Measurements from ENCODE around the gene RETN.
"Not testable (repeated sequence)": the region's sequence is repeated elsewhere in the genome, so short reads cannot be mapped to it uniquely, and the experiment has no call there.

Gene RETN

GRCh38 chr19:7639863-7640348, 28.9 kb upstream of the RETN start:
- no peak overlapping the region for H2AFZ ChIP-seq (ENCODE audit: low read length, unreplicated experiment)
- no peaks in the 10 kb centered on the region for H3K4me1 ChIP-seq (ENCODE audit: control insufficient read depth, insufficient read depth, low read length, unreplicated experiment)

GRCh38 chr19:7640803-7641202, 28.0 kb upstream of the RETN start:
- Histone ChIP-seq H3K79me2 (ENCODE audit: control insufficient read depth, insufficient read depth, low read length, unreplicated experiment) (no peaks in the 10 kb centered on the region), H3K36me3 (ENCODE audit: insufficient read depth, low read length) (no peaks in the 10 kb centered on the region), H3K4me1 (ENCODE audit: control insufficient read depth, insufficient read depth, low read length, unreplicated experiment) (no peaks in the 10 kb centered on the region), H3K27ac (ENCODE audit: low read depth, low read length) (no peak overlapping the region), H2AFZ (ENCODE audit: low read length, unreplicated experiment) (no peak overlapping the region), H3K4me3 (ENCODE audit: low read depth, low read length) (no peak overlapping the region), H3K27me3 (ENCODE audit: insufficient read depth, low read length) (no peaks in the 10 kb centered on the region)

More at GRCh38 chr19:7639863-7640348, 28.9 kb upstream of the RETN start:
- no peak overlapping the region for H3K27ac ChIP-seq (ENCODE audit: low read depth, low read length)
- no peak overlapping the region for H3K4me3 ChIP-seq (ENCODE audit: low read depth, low read length)
- no peaks in the 10 kb centered on the region for H3K27me3 ChIP-seq (ENCODE audit: insufficient read depth, low read length)
- no peaks in the 10 kb centered on the region for H3K36me3 ChIP-seq (ENCODE audit: insufficient read depth, low read length)
- no peaks in the 10 kb centered on the region for H3K79me2 ChIP-seq (ENCODE audit: control insufficient read depth, insufficient read depth, low read length, unreplicated experiment)

- Histone ChIP-seq H3K27me3 (ENCODE audit: insufficient read depth, low read length) (no peaks in the 10 kb centered on the region), H3K36me3 (ENCODE audit: insufficient read depth, low read length) (no peaks in the 10 kb centered on the region), H3K4me3 (ENCODE audit: low read depth, low read length) (no peak overlapping the region), H2AFZ (ENCODE audit: low read length, unreplicated experiment) (no peak overlapping the region), H3K27ac (ENCODE audit: low read depth, low read length) (no peak overlapping the region), H3K4me1 (ENCODE audit: control insufficient read depth, insufficient read depth, low read length, unreplicated experiment) (no peaks in the 10 kb centered on the region), H3K79me2 (ENCODE audit: control insufficient read depth, insufficient read depth, low read length, unreplicated experiment) (no peaks in the 10 kb centered on the region)
Measured at GRCh38 chr19:7641290-7642276, 27.3 kb upstream of the RETN start.

GRCh38 chr19:7642295-7643030, 26.4 kb upstream of the RETN start:
- Histone ChIP-seq H3K79me2 (ENCODE audit: control insufficient read depth, insufficient read depth, low read length, unreplicated experiment) (no peaks in the 10 kb centered on the region), H3K36me3 (ENCODE audit: insufficient read depth, low read length) (no peaks in the 10 kb centered on the region), H3K4me1 (ENCODE audit: control insufficient read depth, insufficient read depth, low read length, unreplicated experiment) (no peaks in the 10 kb centered on the region), H3K4me3 (ENCODE audit: low read depth, low read length) (no peak overlapping the region), H2AFZ (ENCODE audit: low read length, unreplicated experiment) (no peak overlapping the region), H3K27me3 (ENCODE audit: insufficient read depth, low read length) (no peaks in the 10 kb centered on the region), H3K27ac (ENCODE audit: low read depth, low read length) (no peak overlapping the region)

GRCh38 chr19:7643031-7643415, 25.8 kb upstream of the RETN start:
- H3K4me3 ChIP-seq (ENCODE audit: low read depth, low read length): no peak overlapping the region
- H3K4me1 ChIP-seq (ENCODE audit: control insufficient read depth, insufficient read depth, low read length, unreplicated experiment): no peaks in the 10 kb centered on the region
- H3K27ac ChIP-seq (ENCODE audit: low read depth, low read length): no peak overlapping the region
- no peaks in the 10 kb centered on the region for H3K36me3 ChIP-seq (ENCODE audit: insufficient read depth, low read length)
- H3K27me3 ChIP-seq (ENCODE audit: insufficient read depth, low read length): no peaks in the 10 kb centered on the region
- H3K79me2 ChIP-seq (ENCODE audit: control insufficient read depth, insufficient read depth, low read length, unreplicated experiment): no peaks in the 10 kb centered on the region
- H2AFZ ChIP-seq (ENCODE audit: low read length, unreplicated experiment): no peak overlapping the region

GRCh38 chr19:7643629-7644549, 25.0 kb upstream of the RETN start:
- not testable (repeated sequence) for H3K27ac ChIP-seq (ENCODE audit: low read depth, low read length); H3K27me3 ChIP-seq (ENCODE audit: insufficient read depth, low read length); H3K79me2 ChIP-seq (ENCODE audit: control insufficient read depth, insufficient read depth, low read length, unreplicated experiment); H2AFZ ChIP-seq (ENCODE audit: low read length, unreplicated experiment); H3K36me3 ChIP-seq (ENCODE audit: insufficient read depth, low read length); H3K4me3 ChIP-seq (ENCODE audit: low read depth, low read length); H3K4me1 ChIP-seq (ENCODE audit: control insufficient read depth, insufficient read depth, low read length, unreplicated experiment)

- Histone ChIP-seq H3K4me3 (ENCODE audit: low read depth, low read length) (no peak overlapping the region), H3K79me2 (ENCODE audit: control insufficient read depth, insufficient read depth, low read length, unreplicated experiment) (no peaks in the 10 kb centered on the region), H3K36me3 (ENCODE audit: insufficient read depth, low read length) (no peaks in the 10 kb centered on the region)
Measured at GRCh38 chr19:7644550-7644877, 24.3 kb upstream of the RETN start.

GRCh38 chr19:7645163-7645562, 23.7 kb upstream of the RETN start:
- Histone ChIP-seq H3K36me3 (ENCODE audit: insufficient read depth, low read length) (no peaks in the 10 kb centered on the region), H3K27ac (ENCODE audit: low read depth, low read length) (no peak overlapping the region), H3K4me1 (ENCODE audit: control insufficient read depth, insufficient read depth, low read length, unreplicated experiment) (no peaks in the 10 kb centered on the region), H3K4me3 (ENCODE audit: low read depth, low read length) (no peak overlapping the region), H3K79me2 (ENCODE audit: control insufficient read depth, insufficient read depth, low read length, unreplicated experiment) (no peaks in the 10 kb centered on the region), H3K27me3 (ENCODE audit: insufficient read depth, low read length) (no peaks in the 10 kb centered on the region), H2AFZ (ENCODE audit: low read length, unreplicated experiment) (no peak overlapping the region)

More at GRCh38 chr19:7644550-7644877, 24.3 kb upstream of the RETN start:
- no peaks in the 10 kb centered on the region for H3K27me3 ChIP-seq (ENCODE audit: insufficient read depth, low read length)
- H2AFZ ChIP-seq (ENCODE audit: low read length, unreplicated experiment): no peak overlapping the region
- H3K4me1 ChIP-seq (ENCODE audit: control insufficient read depth, insufficient read depth, low read length, unreplicated experiment): no peaks in the 10 kb centered on the region
- H3K27ac ChIP-seq (ENCODE audit: low read depth, low read length): no peak overlapping the region

- Histone ChIP-seq H3K27me3 (ENCODE audit: insufficient read depth, low read length) (no peaks in the 10 kb centered on the region), H3K27ac (ENCODE audit: low read depth, low read length) (no peak overlapping the region), H3K36me3 (ENCODE audit: insufficient read depth, low read length) (no peaks in the 10 kb centered on the region), H3K79me2 (ENCODE audit: control insufficient read depth, insufficient read depth, low read length, unreplicated experiment) (no peaks in the 10 kb centered on the region), H3K4me3 (ENCODE audit: low read depth, low read length) (no peak overlapping the region), H2AFZ (ENCODE audit: low read length, unreplicated experiment) (no peak overlapping the region), H3K4me1 (ENCODE audit: control insufficient read depth, insufficient read depth, low read length, unreplicated experiment) (no peaks in the 10 kb centered on the region)
Measured at GRCh38 chr19:7645656-7646425, 23.0 kb upstream of the RETN start.

GRCh38 chr19:7646426-7646700, 22.5 kb upstream of the RETN start:
- no peaks in the 10 kb centered on the region for H3K4me1 ChIP-seq (ENCODE audit: control insufficient read depth, insufficient read depth, low read length, unreplicated experiment)
- H3K27ac ChIP-seq (ENCODE audit: low read depth, low read length): no peak overlapping the region
- no peaks in the 10 kb centered on the region for H3K27me3 ChIP-seq (ENCODE audit: insufficient read depth, low read length)
- H3K36me3 ChIP-seq (ENCODE audit: insufficient read depth, low read length): no peaks in the 10 kb centered on the region
- H3K4me3 ChIP-seq (ENCODE audit: low read depth, low read length): no peak overlapping the region
- no peaks in the 10 kb centered on the region for H3K79me2 ChIP-seq (ENCODE audit: control insufficient read depth, insufficient read depth, low read length, unreplicated experiment)
- H2AFZ ChIP-seq (ENCODE audit: low read length, unreplicated experiment): no peak overlapping the region

Data from ACC112 (cell line).